LNCaP clone FGC (cell line): ENCODE measurements around the gene PSMD11.

Experiments used
- DNase-seq: peaks from one replicate; pipeline ENCODE4 v3.0.0-alpha.2; 2011; ENCODE audit warnings: low read depth
- H3K4me3 ChIP-seq: 2 replicates; pipeline ENCODE4 v1.5.1; 2011; ENCODE audit warnings: mild to moderate bottlenecking, low read depth, low read length, control low read depth
- CTCF ChIP-seq: IDR thresholded peaks from 2 replicates; pipeline ENCODE4 v1.5.1; 2012; ENCODE audit warnings: mild to moderate bottlenecking; ENCODE audit not compliant: control insufficient read depth, insufficient read depth; ENCODE audit errors: extremely low read depth

The PSMD11 gene

GRCh38 chr17:32512328-32512727 is 68.0 kb downstream of the PSMD11 start:
- no peak for TF ChIP-seq CTCF
- H3K4me3 ChIP-seq = no peak overlapping the region
- no peak for DNase-seq

GRCh38 chr17:32513579-32513978 is 69.3 kb downstream of the PSMD11 start:
- DNase-seq = no peak
- no peak overlapping the region for H3K4me3 ChIP-seq
- no peak for TF ChIP-seq CTCF

- no peak for DNase-seq
- H3K4me3 ChIP-seq = no peak overlapping the region
- no peak for TF ChIP-seq CTCF
Observed at GRCh38 chr17:32514606-32515005, 70.3 kb downstream of the PSMD11 start.

GRCh38 chr17:32515677-32516383 is 71.5 kb downstream of the PSMD11 start:
- no peak for TF ChIP-seq CTCF
- DNase-seq = no peak
- H3K4me3 ChIP-seq = no peak overlapping the region

GRCh38 chr17:32516450-32516849 is 72.1 kb downstream of the PSMD11 start:
- no peak overlapping the region for H3K4me3 ChIP-seq
- DNase-seq = no peak
- no peak for TF ChIP-seq CTCF

GRCh38 chr17:32516940-32517701 is 72.8 kb downstream of the PSMD11 start:
- DNase-seq = no peak
- TF ChIP-seq CTCF = no peak
- H3K4me3 ChIP-seq = no peak overlapping the region
